Activated CD8-positive, alpha-beta memory T cell treated with anti-CD3 and anti-CD28 coated beads, Interleukin-2, amount 50 U/mL, for 4 hours (primary cell): ENCODE measurements around the gene AHCTF1.

Source experiments
- DNase-seq: peaks from one replicate; pipeline ENCODE4 v3.0.0-alpha.2; 2020

The AHCTF1 gene, protein sequence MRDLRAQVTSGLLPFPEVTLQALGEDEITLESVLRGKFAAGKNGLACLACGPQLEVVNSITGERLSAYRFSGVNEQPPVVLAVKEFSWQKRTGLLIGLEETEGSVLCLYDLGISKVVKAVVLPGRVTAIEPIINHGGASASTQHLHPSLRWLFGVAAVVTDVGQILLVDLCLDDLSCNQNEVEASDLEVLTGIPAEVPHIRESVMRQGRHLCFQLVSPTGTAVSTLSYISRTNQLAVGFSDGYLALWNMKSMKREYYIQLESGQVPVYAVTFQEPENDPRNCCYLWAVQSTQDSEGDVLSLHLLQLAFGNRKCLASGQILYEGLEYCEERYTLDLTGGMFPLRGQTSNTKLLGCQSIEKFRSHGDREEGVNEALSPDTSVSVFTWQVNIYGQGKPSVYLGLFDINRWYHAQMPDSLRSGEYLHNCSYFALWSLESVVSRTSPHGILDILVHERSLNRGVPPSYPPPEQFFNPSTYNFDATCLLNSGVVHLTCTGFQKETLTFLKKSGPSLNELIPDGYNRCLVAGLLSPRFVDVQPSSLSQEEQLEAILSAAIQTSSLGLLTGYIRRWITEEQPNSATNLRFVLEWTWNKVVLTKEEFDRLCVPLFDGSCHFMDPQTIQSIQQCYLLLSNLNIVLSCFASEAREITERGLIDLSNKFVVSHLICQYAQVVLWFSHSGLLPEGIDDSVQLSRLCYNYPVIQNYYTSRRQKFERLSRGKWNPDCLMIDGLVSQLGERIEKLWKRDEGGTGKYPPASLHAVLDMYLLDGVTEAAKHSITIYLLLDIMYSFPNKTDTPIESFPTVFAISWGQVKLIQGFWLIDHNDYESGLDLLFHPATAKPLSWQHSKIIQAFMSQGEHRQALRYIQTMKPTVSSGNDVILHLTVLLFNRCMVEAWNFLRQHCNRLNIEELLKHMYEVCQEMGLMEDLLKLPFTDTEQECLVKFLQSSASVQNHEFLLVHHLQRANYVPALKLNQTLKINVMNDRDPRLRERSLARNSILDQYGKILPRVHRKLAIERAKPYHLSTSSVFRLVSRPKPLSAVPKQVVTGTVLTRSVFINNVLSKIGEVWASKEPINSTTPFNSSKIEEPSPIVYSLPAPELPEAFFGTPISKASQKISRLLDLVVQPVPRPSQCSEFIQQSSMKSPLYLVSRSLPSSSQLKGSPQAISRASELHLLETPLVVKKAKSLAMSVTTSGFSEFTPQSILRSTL (N-terminal part only)

DNA sequence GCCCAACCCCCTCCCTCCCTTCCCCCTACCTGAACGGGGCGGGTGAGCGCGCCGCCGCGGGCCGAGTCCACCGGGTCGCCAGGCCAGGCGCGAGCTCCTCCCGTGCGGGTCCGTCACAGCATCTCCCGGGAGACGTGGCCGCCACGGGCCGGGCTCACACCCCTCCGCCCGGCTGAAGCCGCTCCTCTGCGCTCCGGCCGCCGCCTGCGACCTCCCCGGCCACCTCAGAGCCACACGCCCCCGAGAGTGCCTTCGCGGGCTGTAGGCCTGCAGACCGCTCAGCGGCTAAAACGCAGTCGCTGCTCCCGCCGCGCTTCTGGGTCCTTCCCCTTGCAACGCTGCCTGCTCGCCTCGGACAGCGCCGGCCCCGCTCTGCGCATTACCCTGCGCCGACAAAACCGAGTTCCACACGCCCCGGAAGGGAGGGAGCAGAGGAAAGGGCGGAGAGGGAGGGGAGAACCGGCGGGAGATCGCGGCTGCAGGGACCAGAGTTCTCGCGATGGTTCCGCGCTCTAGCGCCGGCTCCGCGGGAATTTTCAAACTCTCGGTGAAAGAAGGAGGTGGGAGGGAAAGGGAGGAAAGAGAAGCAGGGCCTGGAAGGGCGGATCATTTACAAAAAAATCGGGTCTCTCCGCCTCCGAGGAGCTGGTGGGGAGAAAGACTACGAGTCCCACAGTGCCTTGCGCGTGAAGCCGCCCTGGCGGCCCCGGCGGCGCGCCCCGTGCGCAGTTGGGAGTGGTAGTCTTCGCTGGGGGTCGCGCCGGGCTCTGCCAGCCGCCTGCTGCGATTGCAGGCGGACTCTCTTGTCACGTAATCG is at the start of gene AHCTF1:
TSS of gene AHCTF1 (minus strand) at position 400 of the 817 bp plus-strand sequence. CDS start 13,578 bp downstream, outside the sequence.
- peak; percentile 92 for DNase-seq

DNA sequence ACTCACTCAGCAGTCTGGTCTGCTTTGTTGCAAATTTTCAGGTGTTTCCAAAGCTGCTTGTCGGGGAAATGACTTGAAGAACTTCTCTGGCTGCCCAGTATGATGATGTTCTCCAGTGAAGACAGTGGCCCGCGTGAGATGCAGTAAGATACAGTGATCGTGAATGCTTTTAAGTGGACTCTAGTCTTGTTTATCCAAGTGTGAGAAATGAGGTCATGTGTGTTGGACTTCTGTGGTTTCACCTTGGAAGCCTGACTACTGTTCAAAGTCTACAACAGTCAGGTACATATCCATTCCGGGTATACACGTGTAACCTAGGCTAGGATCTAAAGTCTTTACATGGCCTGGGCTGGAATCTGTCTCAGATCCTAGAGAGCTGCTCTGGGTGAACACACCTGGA is 47.0 kb upstream of the AHCTF1 start:
- DNase-seq: no peak

DNA sequence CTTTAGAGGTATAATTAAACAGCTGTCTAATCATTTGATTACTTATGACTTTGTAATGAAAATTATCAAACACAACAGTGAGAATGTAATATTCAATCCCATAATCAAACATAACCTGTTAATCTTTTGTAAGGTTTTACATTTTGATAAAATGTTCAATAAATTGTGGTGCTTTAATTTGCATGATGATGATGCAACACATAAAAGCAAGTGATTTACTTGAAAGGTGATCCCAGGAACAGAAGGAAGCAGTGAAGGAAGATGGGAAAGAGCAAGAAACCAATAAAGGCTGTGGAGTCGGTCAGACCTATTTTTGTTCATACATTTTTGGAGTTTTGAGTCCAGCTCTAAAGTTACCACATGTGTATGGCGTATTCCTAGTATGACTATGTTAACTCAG is 46.5 kb upstream of the AHCTF1 start:
- no peak for DNase-seq

DNA sequence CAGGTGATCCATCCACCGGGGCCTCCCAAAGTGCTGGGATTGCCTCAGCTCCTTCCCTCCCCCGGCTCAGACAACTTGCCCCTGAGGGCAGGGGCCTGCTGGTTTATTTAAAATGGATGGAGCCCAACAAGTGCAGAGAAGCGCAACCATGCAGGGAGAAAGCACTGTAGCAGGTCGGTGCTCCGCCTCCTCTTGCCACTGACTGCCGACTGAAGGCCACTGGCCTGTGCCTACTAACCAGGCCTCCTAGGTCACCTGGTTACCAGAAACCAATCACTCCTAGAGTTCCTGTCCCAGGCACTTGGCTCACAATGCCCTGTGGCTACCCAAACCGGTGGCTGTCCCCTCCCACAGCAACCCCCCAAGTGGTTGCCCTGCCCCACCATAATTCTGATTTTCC is 40.2 kb upstream of the AHCTF1 start:
- no peak for DNase-seq

DNA sequence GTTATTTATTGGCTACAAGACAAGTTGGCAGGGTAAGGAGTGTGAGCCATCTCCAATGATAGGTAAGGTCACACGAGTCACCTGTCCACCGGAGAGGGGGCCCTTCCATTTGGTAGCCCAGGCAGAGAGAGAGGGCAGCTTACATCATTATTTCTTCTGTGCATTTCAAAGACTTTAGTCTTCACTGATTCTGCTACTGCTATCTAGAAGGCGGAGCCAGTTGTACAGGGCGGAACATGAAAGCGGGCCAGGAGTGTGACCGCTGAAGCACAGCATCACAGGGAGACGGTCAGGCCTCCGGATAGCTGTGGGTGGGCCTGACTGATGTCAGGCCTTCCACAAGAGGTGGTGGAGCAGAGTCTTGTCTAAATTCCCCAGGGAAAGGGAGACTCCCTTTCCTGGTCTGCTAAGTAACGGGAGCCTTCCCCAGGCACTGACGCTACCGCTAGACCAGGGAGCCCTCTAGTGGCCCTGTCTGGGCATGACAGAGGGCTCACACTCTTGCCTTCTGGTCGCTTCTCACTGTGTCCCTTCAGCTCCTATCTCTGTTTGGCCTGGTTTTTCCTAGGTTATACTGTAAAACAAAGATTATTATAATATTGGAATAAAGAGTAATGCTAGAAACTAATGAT is 39.5 kb upstream of the AHCTF1 start:
- peak; percentile 47 for DNase-seq

DNA sequence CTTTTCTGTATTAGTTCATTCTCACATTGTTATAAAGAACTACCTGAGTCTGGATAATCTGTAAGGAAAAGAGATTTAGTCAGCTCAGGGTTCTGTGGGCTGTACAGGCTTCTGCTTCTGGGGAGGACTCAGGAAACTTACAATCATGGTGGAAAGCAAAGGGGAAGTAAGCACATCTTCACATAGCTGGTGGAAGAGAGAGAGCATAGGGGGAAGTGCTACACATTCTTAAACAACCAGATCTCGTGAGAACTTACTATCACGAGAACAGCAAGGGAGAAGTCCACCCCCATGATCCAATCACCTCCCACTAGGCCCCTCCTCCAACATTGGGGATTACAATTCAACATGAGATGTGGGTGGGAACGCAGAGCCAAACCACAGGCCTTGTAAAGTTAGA is 37.9 kb upstream of the AHCTF1 start:
- DNase-seq: no peak

DNA sequence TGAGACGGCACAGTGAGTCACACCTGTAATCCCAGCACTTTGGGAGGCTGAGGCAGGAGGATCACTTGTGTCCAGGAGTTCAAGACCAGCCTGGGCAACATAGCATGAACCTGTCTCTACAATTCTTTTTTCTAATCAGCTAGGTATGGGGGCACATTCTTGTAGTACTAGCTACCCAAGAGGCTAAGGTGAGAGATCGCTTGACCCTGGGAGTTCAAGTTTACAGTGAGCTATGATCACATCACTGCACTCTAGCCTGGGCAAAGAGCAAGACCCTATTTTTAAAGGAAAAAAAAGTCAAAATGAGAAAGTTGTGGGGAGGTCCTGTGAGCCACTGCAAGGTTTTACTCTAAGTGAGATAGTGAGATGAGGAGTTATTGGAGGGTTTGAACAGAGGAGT is 34.8 kb upstream of the AHCTF1 start:
- DNase-seq: no peak

DNA sequence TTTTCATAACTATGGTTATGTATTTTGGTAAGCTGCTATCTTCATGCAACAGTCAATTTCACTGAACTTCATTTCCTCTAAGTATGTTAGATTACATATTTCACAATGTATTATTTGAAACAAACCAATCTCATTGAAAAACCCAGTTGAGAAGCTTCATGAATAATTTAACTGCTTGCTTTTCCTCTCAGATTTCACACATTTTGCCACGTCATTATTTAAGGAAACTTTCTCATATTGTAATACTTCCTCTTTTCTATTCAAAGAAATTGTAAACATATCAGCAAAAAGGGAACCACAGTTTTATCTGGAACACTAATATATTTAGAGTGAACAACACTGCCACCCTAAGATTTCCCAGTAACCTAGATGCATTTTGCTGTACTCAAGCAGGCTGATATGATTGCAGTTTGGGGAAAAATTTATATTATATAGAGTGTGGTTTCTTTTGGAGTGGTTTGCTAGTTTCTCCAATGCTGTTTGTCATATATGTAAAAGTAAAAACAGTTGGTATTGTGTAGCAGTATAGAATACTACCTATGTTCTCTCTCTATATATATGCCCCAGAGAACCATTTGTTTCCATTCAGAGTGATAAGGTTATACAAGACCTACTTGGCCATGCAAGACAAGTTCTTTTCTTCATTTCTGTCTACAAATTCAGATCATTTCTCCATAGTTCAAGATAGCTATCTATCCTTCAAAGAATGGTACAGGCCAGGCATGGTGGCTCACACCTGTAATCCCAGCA is 28.4 kb upstream of the AHCTF1 start:
- no peak for DNase-seq

DNA sequence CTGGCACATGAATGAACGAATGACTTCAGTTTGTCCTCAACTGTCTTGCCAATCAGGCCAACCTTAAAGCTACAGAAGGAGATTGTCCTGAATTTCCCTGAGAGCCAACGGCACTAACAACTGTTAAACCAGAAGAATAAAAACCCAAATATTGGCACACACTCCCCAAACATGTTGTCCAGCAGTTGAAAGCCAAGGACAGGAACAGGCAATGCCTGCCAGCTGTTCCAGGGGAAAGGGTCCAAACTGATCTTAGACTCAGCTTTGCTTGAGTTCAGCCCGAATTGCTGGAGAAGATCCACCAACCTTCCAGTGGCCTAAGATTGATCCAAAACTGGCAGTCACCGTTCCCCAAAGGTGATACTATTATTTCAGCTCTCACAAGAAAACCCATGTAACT is 22.4 kb upstream of the AHCTF1 start:
- no peak for DNase-seq

DNA sequence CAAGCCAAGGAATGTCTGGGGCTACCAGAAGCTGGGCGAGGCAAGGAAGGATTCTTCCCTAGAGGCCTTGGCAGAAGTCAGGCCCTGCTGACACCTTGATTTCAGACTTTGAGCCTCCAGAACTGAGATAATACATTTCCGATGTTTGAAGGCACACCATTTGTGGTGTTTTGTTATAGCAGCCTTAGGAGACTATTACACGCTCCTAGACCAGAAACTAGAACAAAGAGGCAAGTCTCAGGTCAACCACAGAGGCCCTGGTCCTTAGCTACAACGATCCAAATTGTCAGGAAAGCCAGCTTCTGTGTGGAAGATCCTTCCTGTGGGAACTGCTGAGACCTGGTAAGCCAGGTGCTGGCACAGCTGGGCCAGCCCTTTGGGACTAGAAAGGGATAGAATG is 19.7 kb upstream of the AHCTF1 start:
- DNase-seq: no peak

DNA sequence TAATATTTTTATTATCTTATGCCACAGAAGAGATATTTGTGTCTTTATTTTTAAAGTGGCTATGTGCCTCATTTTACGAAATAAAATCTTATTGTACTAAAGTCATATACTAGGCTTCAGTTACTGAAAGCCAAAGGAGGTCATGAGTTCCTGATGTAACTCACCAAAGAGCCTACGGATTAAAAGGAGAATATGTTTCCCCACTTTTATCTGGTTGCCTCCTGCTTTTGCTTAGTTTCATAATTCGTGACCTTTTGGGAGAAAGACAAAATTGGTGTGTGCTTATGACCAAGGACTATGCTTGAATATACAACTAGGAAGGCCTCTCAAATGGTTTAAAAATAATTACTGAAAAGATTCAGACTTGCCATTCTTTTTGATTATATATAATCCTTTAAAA is 18.2 kb upstream of the AHCTF1 start:
- no peak for DNase-seq

DNA sequence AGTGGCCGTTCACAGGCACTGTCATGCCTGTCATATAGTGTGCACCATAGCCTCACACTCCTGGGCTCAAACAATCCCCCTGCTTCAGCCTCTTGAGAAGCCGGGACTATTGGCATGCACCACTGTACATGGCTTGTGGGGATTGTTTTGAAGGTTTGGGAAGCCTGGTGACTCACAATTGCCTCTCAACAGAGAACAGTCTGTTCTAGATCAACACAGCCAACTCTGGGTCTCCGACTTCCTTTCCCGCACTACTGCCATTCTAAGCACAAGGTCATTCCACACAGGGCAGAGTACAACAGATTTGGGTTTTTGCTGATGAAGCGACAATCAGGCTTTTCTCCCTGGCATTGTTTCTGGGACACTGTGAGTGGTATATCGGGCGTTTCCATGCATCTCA is 15.5 kb upstream of the AHCTF1 start:
- DNase-seq: no peak

DNA sequence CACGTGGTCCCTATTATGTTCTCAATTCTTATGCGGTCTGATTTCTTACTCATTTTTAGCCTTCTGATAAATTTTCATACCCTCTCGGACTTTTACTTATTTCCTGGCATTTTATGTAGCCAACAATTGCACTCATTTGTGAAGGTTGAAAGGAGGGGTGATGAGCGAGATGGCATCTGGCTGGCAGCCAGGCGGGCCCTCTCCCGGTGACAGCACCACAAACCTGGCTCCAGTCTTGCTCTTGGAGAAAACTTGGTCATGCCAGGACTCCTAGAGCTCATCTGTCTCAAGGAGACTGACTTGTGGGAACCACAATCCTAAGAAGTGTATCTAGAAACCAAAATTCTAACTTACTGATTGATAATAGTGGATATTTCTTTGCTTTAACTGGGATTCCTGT is 14.6 kb upstream of the AHCTF1 start:
- DNase-seq: no peak

DNA sequence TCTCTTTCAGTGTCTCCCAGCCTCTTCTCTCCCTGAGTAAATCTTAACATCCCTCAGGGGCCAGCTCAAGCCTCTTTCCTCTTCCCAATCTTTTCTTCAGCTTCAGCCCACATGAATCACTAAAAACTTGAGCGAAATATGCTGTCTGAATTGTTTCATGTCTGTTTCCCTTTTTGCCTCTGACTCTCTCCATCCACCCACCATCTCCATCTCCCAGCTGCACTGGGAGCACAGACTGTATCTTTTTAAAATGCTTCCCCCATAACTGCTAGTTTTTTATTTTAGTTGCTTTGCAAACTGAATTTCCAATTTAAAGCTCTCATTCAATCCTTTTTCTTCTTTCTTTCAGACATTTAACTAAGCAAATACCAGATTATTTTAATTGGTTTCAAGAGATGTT is 3.0 kb upstream of the AHCTF1 start:
- DNase-seq: no peak

DNA sequence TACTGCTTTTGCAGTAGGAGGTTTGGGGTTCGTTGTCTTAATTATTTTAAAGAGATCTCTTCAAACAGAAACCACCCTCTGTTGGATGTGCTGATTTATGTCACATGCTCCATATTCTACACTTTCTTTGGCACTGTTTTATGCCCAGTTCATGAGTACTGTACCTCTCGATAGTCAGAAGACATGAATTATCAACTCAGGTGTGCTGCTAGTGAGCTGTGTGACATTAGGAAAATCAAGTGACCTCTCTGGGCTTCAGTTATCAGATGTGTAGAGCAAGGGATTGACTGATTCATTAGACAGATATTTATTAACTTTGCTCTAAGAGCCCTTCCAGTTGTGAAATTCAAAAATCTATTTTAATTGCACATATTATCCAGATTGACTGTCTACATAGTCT is 2.1 kb upstream of the AHCTF1 start:
- no peak for DNase-seq

DNA sequence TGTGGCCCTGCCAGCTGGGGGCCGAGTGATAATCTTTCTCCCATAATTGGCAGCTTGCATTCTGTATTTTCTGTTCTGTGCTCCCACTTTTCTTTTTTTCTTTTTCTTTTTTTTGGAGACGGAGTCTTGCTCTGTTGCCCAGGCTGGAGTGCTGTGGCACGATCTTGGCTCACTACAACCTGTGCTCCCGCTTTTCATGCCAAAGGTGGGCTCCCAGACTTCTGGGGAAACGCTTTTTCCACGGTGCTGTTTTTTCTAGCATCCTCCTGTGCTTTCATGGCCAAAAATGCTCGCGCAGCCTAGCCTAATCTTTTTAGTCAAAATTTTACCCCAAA is 585 bp upstream of the AHCTF1 start:
- DNase-seq: no peak

DNA sequence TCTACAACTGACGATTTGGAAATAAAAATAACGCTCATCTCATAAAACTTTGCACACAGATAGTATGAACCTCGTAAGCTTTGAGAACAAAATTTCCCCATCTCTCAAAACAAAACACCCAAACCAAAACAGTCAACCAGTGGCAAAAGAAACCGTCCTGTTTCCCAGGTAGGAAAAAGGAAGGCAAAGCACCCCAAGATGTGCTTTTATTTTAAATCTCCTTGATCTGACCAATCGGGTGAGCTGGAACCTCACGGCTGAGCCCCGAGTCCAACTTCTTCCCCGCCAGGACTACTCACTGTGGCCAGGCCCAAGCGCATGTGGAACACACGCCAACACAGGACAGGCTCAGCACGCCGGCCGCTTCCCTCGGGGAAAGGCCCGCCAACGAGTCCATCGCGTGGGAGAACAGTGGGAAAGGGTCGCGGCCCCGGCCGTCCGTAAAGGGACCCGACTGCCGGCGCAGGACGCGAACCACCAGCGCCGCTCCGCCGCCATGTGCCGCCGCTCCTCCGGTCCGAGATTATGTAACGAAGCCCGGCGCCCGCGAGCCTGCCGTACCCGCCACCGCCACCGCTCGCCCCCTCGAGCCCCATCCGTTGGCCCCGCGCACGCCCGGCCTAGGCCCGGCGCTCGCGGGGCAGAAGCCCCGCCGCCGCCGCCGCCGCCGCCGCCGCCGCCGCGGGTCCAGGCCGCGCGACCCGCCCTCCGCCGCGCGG is 759 bp downstream of the AHCTF1 start:
- peak; percentile 51 for DNase-seq

DNA sequence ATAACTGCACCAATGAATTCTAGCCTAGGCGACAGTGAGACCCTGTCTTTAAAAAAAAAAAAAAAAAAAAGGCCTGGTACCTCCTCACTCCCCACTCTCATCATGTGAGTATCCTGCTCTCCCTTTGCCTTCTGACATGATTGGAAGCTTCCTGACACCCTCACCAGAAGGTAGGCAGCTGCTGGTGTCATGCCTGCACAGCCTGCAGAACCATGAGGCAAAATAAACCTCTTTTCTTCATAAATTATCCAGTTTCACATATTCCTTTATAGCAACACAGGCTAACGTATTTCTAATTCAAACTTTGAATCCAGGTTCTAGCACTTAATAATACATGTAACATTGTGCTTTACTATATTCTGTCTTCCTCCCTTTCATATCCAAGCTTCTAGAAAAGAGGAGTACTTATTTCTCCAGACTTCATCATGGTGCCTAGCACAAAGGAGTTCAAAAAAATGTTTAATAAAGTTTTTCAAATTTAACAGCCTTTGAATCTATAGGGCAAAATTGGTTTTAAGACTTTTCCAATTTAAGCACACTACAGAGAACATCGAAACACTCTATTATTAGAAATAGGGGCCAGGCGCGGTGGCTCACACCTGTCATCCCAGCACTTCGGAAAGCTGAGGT is 5.6 kb downstream of the AHCTF1 start:
- no peak for DNase-seq

DNA sequence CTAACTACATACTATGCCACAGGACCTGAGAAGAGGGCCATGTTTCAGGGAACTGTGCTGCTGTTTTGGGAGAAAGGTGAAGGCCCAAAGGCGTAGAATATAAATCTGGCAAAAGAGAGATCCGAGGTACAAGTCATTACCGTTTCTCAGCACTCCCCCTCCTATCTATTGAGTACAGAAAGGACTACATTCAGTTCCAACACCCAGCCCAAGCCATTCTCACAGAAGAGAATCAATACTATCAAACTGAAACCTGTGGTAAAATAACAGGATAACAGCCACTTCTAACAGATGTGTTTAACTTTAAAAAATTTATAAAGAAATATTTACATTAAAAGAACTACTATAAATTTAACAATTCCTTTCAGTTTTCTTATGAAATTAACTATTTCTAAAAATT is 7.8 kb downstream of the AHCTF1 start:
- DNase-seq: no peak

DNA sequence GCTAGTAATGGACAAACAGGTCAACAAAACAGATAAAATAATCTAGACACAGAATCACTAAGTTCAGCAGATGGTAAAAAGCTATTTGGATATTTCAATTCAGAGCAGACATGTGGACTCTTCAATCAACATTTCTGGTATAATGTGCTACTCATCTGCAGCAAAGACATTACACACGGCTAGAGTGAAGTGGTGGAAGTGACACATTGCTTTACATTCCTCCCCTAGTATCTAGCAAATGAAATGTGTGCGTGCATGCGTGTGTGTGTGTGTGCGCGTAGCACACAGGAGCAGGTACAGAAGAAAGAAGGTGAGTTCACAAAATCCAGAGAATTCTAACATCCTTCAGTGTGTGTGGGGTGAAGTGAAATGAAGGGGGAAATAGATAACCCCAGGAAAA is 8.3 kb downstream of the AHCTF1 start:
- DNase-seq: no peak
